Measurements from ENCODE around the gene TIMM10. TPM values are rescaled to one million over a fixed set of nuclear protein-coding genes. Genes with fewer than 3 reads are reported as not detected.

The TIMM10 gene
- total and polyA plus RNA-seq, 4 donors: 30.8 to 71.1 (median 37.3) TPM

GRCh38 chr11:57484141-57484710, 46.3 kb downstream of the TIMM10 start:
- WGBS, 2 donors: 61 to 70% methylated on average over 7 of the region's 7 CpGs
- Histone ChIP-seq H3K4me3 (ENCODE audit: low read length in 2 of 2) (no peak overlapping the region), H3K36me3 (ENCODE audit: control insufficient read depth in 1 of 2, insufficient read depth in 2 of 2, low read length in 1 of 2) (peaks cover 0 to 4% of the 10 kb centered on the region in 2 donors), H3K27ac (ENCODE audit: low read depth in 1 of 2, low read length in 2 of 2) (no peak overlapping the region), H3K27me3 (ENCODE audit: control insufficient read depth in 1 of 2, insufficient read depth in 2 of 2, low read length in 1 of 2) (no peaks in the 10 kb centered on the region), H3K9me3 (ENCODE audit: control insufficient read depth, low read length) (no peaks in the 10 kb centered on the region), H3K4me1 (ENCODE audit: control insufficient read depth in 1 of 2, insufficient read depth in 2 of 2, low read length in 2 of 2) (no peaks in the 10 kb centered on the region)
- DNase-seq: no peak
- intact Hi-C loops (cut with DNase I): loop anchor here in 1 of 2 donors (5.0 kb wide), 1 partner anchor 137 kb away; no protein-coding TSS in a partner anchor
- no peak for ATAC-seq (ENCODE audit: low FRiP score)

GRCh38 chr11:57483562-57483918, 47.0 kb downstream of the TIMM10 start:
- intact Hi-C loops (cut with DNase I): loop anchor here in 1 of 2 donors (5.0 kb wide), 1 partner anchor 136 kb away; no protein-coding TSS in a partner anchor

GRCh38 chr11:57482782-57483561, 47.6 kb downstream of the TIMM10 start:
- no peak overlapping the region for H3K27ac ChIP-seq (ENCODE audit: low read depth in 1 of 2, low read length in 2 of 2)
- no peak overlapping the region for H3K4me3 ChIP-seq (ENCODE audit: low read length in 2 of 2)
- peak in 1 of 2 donors; percentile 85 for DNase-seq
- peak; percentile 69 for ATAC-seq (ENCODE audit: low FRiP score)
- H3K27me3 ChIP-seq (ENCODE audit: control insufficient read depth in 1 of 2, insufficient read depth in 2 of 2, low read length in 1 of 2): no peaks in the 10 kb centered on the region
- H3K36me3 ChIP-seq (ENCODE audit: control insufficient read depth in 1 of 2, insufficient read depth in 2 of 2, low read length in 1 of 2): no peaks in the 10 kb centered on the region
- intact Hi-C loops (cut with DNase I): loop anchor here in 1 of 2 donors (5.0 kb wide), 1 partner anchor 136 kb away; no protein-coding TSS in a partner anchor
- WGBS, 2 donors: 1% methylated on average over 42 to 52 of the region's 52 CpGs
- no peaks in the 10 kb centered on the region for H3K9me3 ChIP-seq (ENCODE audit: control insufficient read depth, low read length)
- no peaks in the 10 kb centered on the region for H3K4me1 ChIP-seq (ENCODE audit: control insufficient read depth in 1 of 2, insufficient read depth in 2 of 2, low read length in 2 of 2)

More at GRCh38 chr11:57483562-57483918, 47.0 kb downstream of the TIMM10 start:
- DNase-seq (no peak), ATAC-seq (ENCODE audit: low FRiP score) (no peak)
- Histone ChIP-seq H3K27ac (ENCODE audit: low read depth in 1 of 2, low read length in 2 of 2) (no peak overlapping the region), H3K4me3 (ENCODE audit: low read length in 2 of 2) (no peak overlapping the region), H3K4me1 (ENCODE audit: control insufficient read depth in 1 of 2, insufficient read depth in 2 of 2, low read length in 2 of 2) (no peaks in the 10 kb centered on the region), H3K36me3 (ENCODE audit: control insufficient read depth in 1 of 2, insufficient read depth in 2 of 2, low read length in 1 of 2) (peaks cover 0 to 4% of the 10 kb centered on the region in 2 donors), H3K27me3 (ENCODE audit: control insufficient read depth in 1 of 2, insufficient read depth in 2 of 2, low read length in 1 of 2) (no peaks in the 10 kb centered on the region), H3K9me3 (ENCODE audit: control insufficient read depth, low read length) (no peaks in the 10 kb centered on the region)
- 54 to 55% methylated on average over 3 of the region's 3 CpGs for WGBS, 2 donors

- Histone ChIP-seq H3K27ac (ENCODE audit: low read depth in 1 of 2, low read length in 2 of 2) (no peak overlapping the region), H3K27me3 (ENCODE audit: control insufficient read depth in 1 of 2, insufficient read depth in 2 of 2, low read length in 1 of 2) (no peaks in the 10 kb centered on the region), H3K36me3 (ENCODE audit: control insufficient read depth in 1 of 2, insufficient read depth in 2 of 2, low read length in 1 of 2) (no peaks in the 10 kb centered on the region), H3K4me1 (ENCODE audit: control insufficient read depth in 1 of 2, insufficient read depth in 2 of 2, low read length in 2 of 2) (no peaks in the 10 kb centered on the region), H3K4me3 (ENCODE audit: low read length in 2 of 2) (no peak overlapping the region), H3K9me3 (ENCODE audit: control insufficient read depth, low read length) (no peaks in the 10 kb centered on the region)
- peak; percentile 8 for ATAC-seq (ENCODE audit: low FRiP score)
- 12 to 15% methylated on average over 42 to 44 of the region's 44 CpGs for WGBS, 2 donors
- DNase-seq: no peak
- intact Hi-C loops (cut with DNase I): loop anchor here in 1 of 2 donors (2.0 to 5.0 kb wide), 2 partner anchors 23 to 135 kb away; no protein-coding TSS in a partner anchor
These were observed 48.4 kb downstream of the TIMM10 start for GRCh38 chr11:57481915-57482781.

- intact Hi-C loops (cut with DNase I): loop anchor here in 1 of 2 donors (2.0 to 5.0 kb wide), 2 partner anchors 23 to 134 kb away; no protein-coding TSS in a partner anchor
- no peaks in the 10 kb centered on the region for H3K4me1 ChIP-seq (ENCODE audit: control insufficient read depth in 1 of 2, insufficient read depth in 2 of 2, low read length in 2 of 2)
- no peaks in the 10 kb centered on the region for H3K27me3 ChIP-seq (ENCODE audit: control insufficient read depth in 1 of 2, insufficient read depth in 2 of 2, low read length in 1 of 2)
- H3K36me3 ChIP-seq (ENCODE audit: control insufficient read depth in 1 of 2, insufficient read depth in 2 of 2, low read length in 1 of 2): no peaks in the 10 kb centered on the region
- no peak overlapping the region for H3K27ac ChIP-seq (ENCODE audit: low read depth in 1 of 2, low read length in 2 of 2)
- H3K9me3 ChIP-seq (ENCODE audit: control insufficient read depth, low read length): no peaks in the 10 kb centered on the region
- WGBS, 2 donors: 45 to 50% methylated on average over 1 to 2 of the region's 2 CpGs
- ATAC-seq (ENCODE audit: low FRiP score) (no peak), DNase-seq (no peak)
- H3K4me3 ChIP-seq (ENCODE audit: low read length in 2 of 2): no peak overlapping the region
These were observed 49.2 kb downstream of the TIMM10 start for GRCh38 chr11:57481315-57481714.

GRCh38 chr11:57480409-57481137, 50.0 kb downstream of the TIMM10 start:
- no peak overlapping the region for H3K27ac ChIP-seq (ENCODE audit: low read depth in 1 of 2, low read length in 2 of 2)
- DNase-seq (peak; percentile 78 to 91), ATAC-seq (ENCODE audit: low FRiP score) (peak; percentile 68)
- no peaks in the 10 kb centered on the region for H3K4me1 ChIP-seq (ENCODE audit: control insufficient read depth in 1 of 2, insufficient read depth in 2 of 2, low read length in 2 of 2)
- 40 to 43% methylated on average over 9 of the region's 9 CpGs for WGBS, 2 donors
- intact Hi-C loops (cut with DNase I): loop anchor here in 1 of 2 donors (2.0 to 5.0 kb wide), 2 partner anchors 22 to 133 kb away; no protein-coding TSS in a partner anchor
- no peaks in the 10 kb centered on the region for H3K27me3 ChIP-seq (ENCODE audit: control insufficient read depth in 1 of 2, insufficient read depth in 2 of 2, low read length in 1 of 2)
- H3K4me3 ChIP-seq (ENCODE audit: low read length in 2 of 2): no peak overlapping the region
- no peaks in the 10 kb centered on the region for H3K9me3 ChIP-seq (ENCODE audit: control insufficient read depth, low read length)
- H3K36me3 ChIP-seq (ENCODE audit: control insufficient read depth in 1 of 2, insufficient read depth in 2 of 2, low read length in 1 of 2): no peaks in the 10 kb centered on the region

- Histone ChIP-seq H3K27ac (ENCODE audit: low read depth in 1 of 2, low read length in 2 of 2) (no peak overlapping the region), H3K9me3 (ENCODE audit: control insufficient read depth, low read length) (no peaks in the 10 kb centered on the region), H3K4me3 (ENCODE audit: low read length in 2 of 2) (no peak overlapping the region), H3K27me3 (ENCODE audit: control insufficient read depth in 1 of 2, insufficient read depth in 2 of 2, low read length in 1 of 2) (no peaks in the 10 kb centered on the region), H3K4me1 (ENCODE audit: control insufficient read depth in 1 of 2, insufficient read depth in 2 of 2, low read length in 2 of 2) (no peaks in the 10 kb centered on the region), H3K36me3 (ENCODE audit: control insufficient read depth in 1 of 2, insufficient read depth in 2 of 2, low read length in 1 of 2) (no peaks in the 10 kb centered on the region)
- DNase-seq (no peak), ATAC-seq (ENCODE audit: low FRiP score) (no peak)
- 23 to 32% methylated on average over 4 of the region's 4 CpGs for WGBS, 2 donors
- intact Hi-C loops (cut with DNase I): loop anchor here in 1 of 2 donors (2.0 to 5.0 kb wide), 2 partner anchors 21 to 133 kb away; no protein-coding TSS in a partner anchor
These were observed 50.6 kb downstream of the TIMM10 start for GRCh38 chr11:57479911-57480310.

All from aorta (tissue), 5 donors.